Right lobe of liver (tissue), 4 donors: ENCODE results near the gene CRYBG1.

Experiments
- POLR2A ChIP-seq: fragments of 450-650 bp; IDR thresholded peaks from one replicate; pipeline ENCODE4 v1.6.1; 2017; ENCODE audit warnings: antibody characterized with exemption, mild to moderate bottlenecking
- TF ChIP-seq, protein P1 (sequence below), 4 donors: fragments of 200-600 bp in 3 of 4; fragments of 450-650 bp in 1 of 4; IDR thresholded peaks; one replicate each; pipeline versions ENCODE4 v1.5.1 to v1.8.0; 2016 to 2022; ENCODE audit warnings: antibody characterized with exemption in 4 of 4, mild to moderate bottlenecking in 2 of 4
- donor health status: DM: no; HTN: no; CAD: no.
- donor health status: DM: no; HTN: no; CAD: no.
- donor health status: DM: no; HTN: yes; CAD: no.

- TF ChIP-seq POLR2A: no peak
- TF ChIP-seq, protein P1, sequence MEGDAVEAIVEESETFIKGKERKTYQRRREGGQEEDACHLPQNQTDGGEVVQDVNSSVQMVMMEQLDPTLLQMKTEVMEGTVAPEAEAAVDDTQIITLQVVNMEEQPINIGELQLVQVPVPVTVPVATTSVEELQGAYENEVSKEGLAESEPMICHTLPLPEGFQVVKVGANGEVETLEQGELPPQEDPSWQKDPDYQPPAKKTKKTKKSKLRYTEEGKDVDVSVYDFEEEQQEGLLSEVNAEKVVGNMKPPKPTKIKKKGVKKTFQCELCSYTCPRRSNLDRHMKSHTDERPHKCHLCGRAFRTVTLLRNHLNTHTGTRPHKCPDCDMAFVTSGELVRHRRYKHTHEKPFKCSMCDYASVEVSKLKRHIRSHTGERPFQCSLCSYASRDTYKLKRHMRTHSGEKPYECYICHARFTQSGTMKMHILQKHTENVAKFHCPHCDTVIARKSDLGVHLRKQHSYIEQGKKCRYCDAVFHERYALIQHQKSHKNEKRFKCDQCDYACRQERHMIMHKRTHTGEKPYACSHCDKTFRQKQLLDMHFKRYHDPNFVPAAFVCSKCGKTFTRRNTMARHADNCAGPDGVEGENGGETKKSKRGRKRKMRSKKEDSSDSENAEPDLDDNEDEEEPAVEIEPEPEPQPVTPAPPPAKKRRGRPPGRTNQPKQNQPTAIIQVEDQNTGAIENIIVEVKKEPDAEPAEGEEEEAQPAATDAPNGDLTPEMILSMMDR (IDR thresholded peaks at IDR 0.05): no peak
Observed at GRCh38 chr6:106383573-106383972, 23.1 kb downstream of the CRYBG1 start.
